Vagina (tissue), 2 donors: Measurements from ENCODE around the gene DFFB.

ENCODE experiments used
- CTCF ChIP-seq, 3 experiments: fragments of 450-650 bp in 2 of 3; fragments of 200-600 bp in 1 of 3; sonication (generic) in 1 of 3; IDR thresholded peaks; one replicate each; pipeline ENCODE4 v1.5.1; 2017 to 2019; ENCODE audit warnings: antibody characterized with exemption in 3 of 3, mild to moderate bottlenecking in 2 of 3, moderate library complexity in 2 of 3
- POLR2A ChIP-seq, 2 donors: fragments of 450-650 bp; IDR thresholded peaks; one replicate each; pipeline ENCODE4 v1.6.1; 2017; ENCODE audit warnings: antibody characterized with exemption in 2 of 2, mild to moderate bottlenecking in 2 of 2, moderate library complexity in 2 of 2
- POLR2AphosphoS5 ChIP-seq, 2 donors: sonication (generic); formaldehyde crosslinking; IDR thresholded peaks; one replicate each; pipeline ENCODE4 v1.9.0; 2017; ENCODE audit warnings: antibody characterized with exemption in 2 of 2, mild to moderate bottlenecking in 2 of 2, low read depth in 1 of 2; ENCODE audit not compliant: insufficient read depth in 1 of 2

- TF ChIP-seq CTCF (IDR thresholded peaks at IDR 0.05) (no peak), POLR2AphosphoS5 (IDR thresholded peaks at IDR 0.05; ENCODE audit: insufficient read depth in 1 of 2, low read depth in 1 of 2) (no peak), POLR2A (IDR thresholded peaks at IDR 0.05) (no peak)
Measured at GRCh38 chr1:3817138-3817740, 40.0 kb upstream of the DFFB start.
